Ovary (tissue), 3 donors: ENCODE data around the gene FUT1.

ENCODE experiments used
- CTCF ChIP-seq, 3 donors: fragments of 450-650 bp in 2 of 3; fragments of 200-600 bp in 1 of 3; IDR thresholded peaks; one replicate each; pipeline versions ENCODE4 v1.5.1 to v1.8.0; 2016 to 2022; ENCODE audit warnings: antibody characterized with exemption in 3 of 3, mild to moderate bottlenecking in 1 of 3
- POLR2A ChIP-seq: fragments of 450-650 bp; IDR thresholded peaks from one replicate; pipeline ENCODE4 v1.6.1; 2017; ENCODE audit warnings: antibody characterized with exemption, mild to moderate bottlenecking, moderate library complexity
- donor health status: DM: no; HTN: no; CAD: no.

GRCh38 chr19:48714759-48715675 lies 37.4 kb downstream of the FUT1 start:
- no peak for TF ChIP-seq CTCF (IDR thresholded peaks at IDR 0.05)
- no peak for TF ChIP-seq POLR2A
